Posterior cingulate gyrus (tissue), 11 donors: ENCODE measurements around the gene ATP7A.
"Not testable (repeated sequence)": the region's sequence is repeated elsewhere in the genome, so short reads cannot be mapped to it uniquely, and the experiment has no call there.

ENCODE experiments used
- DNase-seq, 10 donors: peaks; one replicate each; pipeline versions ENCODE4 v3.0.0 to v3.0.0-alpha.2; 2020 to 2021; ENCODE audit warnings: mixed read lengths in 3 of 10
- intact Hi-C: fragments of 100-400 bp; cut with DNase I; formaldehyde crosslinking; loops from one replicate; pipeline ENCODE4 v1.15.1; 2023

The ATP7A gene

GRCh38 chrX:77910108-77910840, at the start of gene ATP7A:
TSS of gene ATP7A (plus strand) at chrX:77910693. CDS start at chrX:77971642, 60,949 bp downstream.
- DNase-seq = peak; percentile 60 to 96 (median 80)
- intact Hi-C loops = loop anchor here (5.0 to 10.0 kb wide), 2 partner anchors 115 to 192 kb away; partner anchors contain the start of gene PGK1

- no peak for DNase-seq
- intact Hi-C loops = no loop called here
These were observed 35.1 kb upstream of the ATP7A start for GRCh38 chrX:77875372-77875771.

GRCh38 chrX:77881418-77881817, 29.1 kb upstream of the ATP7A start:
- intact Hi-C loops, DNase-seq: not testable (repeated sequence)

GRCh38 chrX:77892887-77893286, 17.6 kb upstream of the ATP7A start:
- intact Hi-C loops = no loop called here
- no peak for DNase-seq

GRCh38 chrX:77893713-77894112, 16.8 kb upstream of the ATP7A start:
- no peak for DNase-seq
- intact Hi-C loops = no loop called here

- intact Hi-C loops = loop anchor here (5.0 kb wide), 1 partner anchor 108 kb away; the partner anchor contains the start of gene ATRX
- peak; percentile 75 to 98 (median 84) for DNase-seq
These were observed 15.3 kb upstream of the ATP7A start, which contains the start of gene MAGT1 for GRCh38 chrX:77894921-77895886. TSS of gene MAGT1 (minus strand) at chrX:77895435. CDS start at chrX:77895410, 25 bp downstream.

- intact Hi-C loops = loop anchor here (5.0 kb wide), 1 partner anchor 112 kb away; the partner anchor contains the start of gene ATRX
- DNase-seq = peak in 5 of 10 donors; percentile 16 to 52 (median 42)
These were observed 11.2 kb upstream of the ATP7A start, which contains the start of gene COX7B for GRCh38 chrX:77899081-77899828. TSS of gene COX7B (plus strand) at chrX:77899468. CDS start at chrX:77899554, 86 bp downstream.

- DNase-seq = no peak
- intact Hi-C loops = no loop called here
These were observed 9.8 kb upstream of the ATP7A start for GRCh38 chrX:77900688-77901087.

GRCh38 chrX:77901506-77901905, 9.0 kb upstream of the ATP7A start:
- intact Hi-C loops = no loop called here
- DNase-seq = no peak

GRCh38 chrX:77917294-77917933, 6.9 kb downstream of the ATP7A start:
- no peak for DNase-seq
- intact Hi-C loops = loop anchor here (10.0 kb wide), 1 partner anchor 107 kb away; no protein-coding TSS in a partner anchor

- intact Hi-C loops = loop anchor here (10.0 kb wide), 1 partner anchor 106 kb away; no protein-coding TSS in a partner anchor
- no peak for DNase-seq
These were observed 8.1 kb downstream of the ATP7A start for GRCh38 chrX:77918568-77918967.

- intact Hi-C loops = loop anchor here (10.0 kb wide), 1 partner anchor 105 kb away; no protein-coding TSS in a partner anchor
These were observed 8.9 kb downstream of the ATP7A start for GRCh38 chrX:77919370-77919769.

GRCh38 chrX:77922787-77923186, 12.3 kb downstream of the ATP7A start:
- intact Hi-C loops = no loop called here
- DNase-seq = no peak

More at GRCh38 chrX:77919370-77919769, 8.9 kb downstream of the ATP7A start:
- peak in 1 of 10 donors; percentile 29 for DNase-seq

- intact Hi-C loops = no loop called here
These were observed 13.9 kb downstream of the ATP7A start for GRCh38 chrX:77924320-77924859.

GRCh38 chrX:77925764-77926163, 15.3 kb downstream of the ATP7A start:
- intact Hi-C loops = no loop called here
- DNase-seq = no peak

More at GRCh38 chrX:77924320-77924859, 13.9 kb downstream of the ATP7A start:
- no peak for DNase-seq

GRCh38 chrX:77930581-77930980, 20.1 kb downstream of the ATP7A start:
- intact Hi-C loops = no loop called here
- no peak for DNase-seq

GRCh38 chrX:77935886-77936285, 25.4 kb downstream of the ATP7A start:
- intact Hi-C loops = no loop called here
- no peak for DNase-seq

- DNase-seq = no peak
- intact Hi-C loops = no loop called here
These were observed 25.8 kb downstream of the ATP7A start for GRCh38 chrX:77936299-77936698.

- intact Hi-C loops = no loop called here
- DNase-seq = no peak
These were observed 26.8 kb downstream of the ATP7A start for GRCh38 chrX:77937291-77937690.
